SK-N-SH treated with all-trans-retinoic acid at 6 μM for 48 hours (cell line): Measurements from ENCODE around the gene FAM216A.

Experiments
- ARNTL ChIP-seq: fragments of 450-650 bp; formaldehyde crosslinking; IDR thresholded peaks from 2 replicates; pipeline ENCODE4 v1.5.0; 2020; ENCODE audit warnings: low read depth, mild to moderate bottlenecking, moderate library complexity, borderline replicate concordance
- BACH2 ChIP-seq: fragments of 250-450 bp; sonication (Bioruptor Pico); IDR thresholded peaks from 2 replicates; pipeline ENCODE4 v1.9.0; 2021; ENCODE audit warnings: mild to moderate bottlenecking, borderline replicate concordance
- PPARA ChIP-seq: fragments of 250-450 bp; sonication (Bioruptor Pico); IDR thresholded peaks from 2 replicates; pipeline ENCODE4 v1.5.0; 2020; ENCODE audit warnings: mild to moderate bottlenecking, borderline replicate concordance
- RARB ChIP-seq: fragments of 250-450 bp; sonication (Bioruptor Pico); IDR thresholded peaks from 2 replicates; pipeline ENCODE4 v1.8.0; 2021; ENCODE audit warnings: mild to moderate bottlenecking, moderate library complexity
- ZFP30 ChIP-seq: fragments of 450-650 bp; formaldehyde crosslinking; IDR thresholded peaks from 2 replicates; pipeline ENCODE4 v1.5.0; 2022; ENCODE audit warnings: mild to moderate bottlenecking, moderate library complexity
- TF ChIP-seq, protein P1 (sequence below): fragments of 250-450 bp; sonication (Bioruptor Pico); IDR thresholded peaks from 2 replicates; pipeline ENCODE4 v1.5.1; 2021; ENCODE audit warnings: mild to moderate bottlenecking, moderate library complexity
- TF ChIP-seq, protein P2 (sequence below): fragments of 250-450 bp; sonication (Bioruptor Pico); IDR thresholded peaks from 2 replicates; pipeline ENCODE4 v1.8.0; 2020; ENCODE audit warnings: mild to moderate bottlenecking, moderate library complexity, borderline replicate concordance

DNA sequence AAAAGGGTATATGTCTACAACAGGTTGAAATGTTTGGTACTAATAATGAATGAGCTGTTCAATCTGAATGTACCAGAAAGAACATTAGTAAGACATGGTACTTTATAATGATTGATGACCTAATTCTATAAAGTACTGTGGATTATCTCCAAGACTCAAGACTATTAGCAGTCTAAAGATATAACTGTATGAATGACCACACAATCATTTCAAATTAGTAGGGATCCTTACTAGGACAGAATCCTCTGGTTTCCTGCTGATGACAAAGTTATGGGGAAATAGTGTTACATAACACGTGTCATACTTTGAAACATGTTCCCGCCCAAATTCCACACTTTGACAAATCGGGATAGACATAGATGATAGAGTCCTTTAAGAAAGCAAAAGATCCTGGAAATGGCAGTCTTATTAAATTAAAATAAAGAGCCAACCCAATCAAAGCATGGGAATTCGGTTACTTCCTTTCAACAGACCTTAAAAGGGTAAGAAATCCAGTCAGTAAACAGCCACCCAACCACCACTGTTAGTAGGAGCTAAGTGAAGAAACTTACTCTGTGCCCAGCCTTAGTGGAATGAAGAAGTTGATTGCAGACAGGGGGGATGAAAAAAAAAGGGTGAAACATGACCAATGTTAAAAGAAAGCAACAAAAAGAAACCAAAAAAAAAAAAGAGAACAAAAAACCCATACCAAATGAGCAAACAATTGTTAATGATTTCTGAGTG, 30.5 kb downstream of the FAM216A start:
- TF ChIP-seq, protein P1, sequence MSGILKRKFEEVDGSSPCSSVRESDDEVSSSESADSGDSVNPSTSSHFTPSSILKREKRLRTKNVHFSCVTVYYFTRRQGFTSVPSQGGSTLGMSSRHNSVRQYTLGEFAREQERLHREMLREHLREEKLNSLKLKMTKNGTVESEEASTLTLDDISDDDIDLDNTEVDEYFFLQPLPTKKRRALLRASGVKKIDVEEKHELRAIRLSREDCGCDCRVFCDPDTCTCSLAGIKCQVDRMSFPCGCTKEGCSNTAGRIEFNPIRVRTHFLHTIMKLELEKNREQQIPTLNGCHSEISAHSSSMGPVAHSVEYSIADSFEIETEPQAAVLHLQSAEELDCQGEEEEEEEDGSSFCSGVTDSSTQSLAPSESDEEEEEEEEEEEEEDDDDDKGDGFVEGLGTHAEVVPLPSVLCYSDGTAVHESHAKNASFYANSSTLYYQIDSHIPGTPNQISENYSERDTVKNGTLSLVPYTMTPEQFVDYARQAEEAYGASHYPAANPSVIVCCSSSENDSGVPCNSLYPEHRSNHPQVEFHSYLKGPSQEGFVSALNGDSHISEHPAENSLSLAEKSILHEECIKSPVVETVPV (CRISPR knock-in tag) = no peak
- TF ChIP-seq ZFP30 (CRISPR knock-in tag) (no peak), BACH2 (CRISPR knock-in tag) (no peak), RARB (CRISPR knock-in tag) (no peak), ARNTL (CRISPR knock-in tag) (no peak), PPARA (CRISPR knock-in tag) (no peak)
- TF ChIP-seq, protein P2, sequence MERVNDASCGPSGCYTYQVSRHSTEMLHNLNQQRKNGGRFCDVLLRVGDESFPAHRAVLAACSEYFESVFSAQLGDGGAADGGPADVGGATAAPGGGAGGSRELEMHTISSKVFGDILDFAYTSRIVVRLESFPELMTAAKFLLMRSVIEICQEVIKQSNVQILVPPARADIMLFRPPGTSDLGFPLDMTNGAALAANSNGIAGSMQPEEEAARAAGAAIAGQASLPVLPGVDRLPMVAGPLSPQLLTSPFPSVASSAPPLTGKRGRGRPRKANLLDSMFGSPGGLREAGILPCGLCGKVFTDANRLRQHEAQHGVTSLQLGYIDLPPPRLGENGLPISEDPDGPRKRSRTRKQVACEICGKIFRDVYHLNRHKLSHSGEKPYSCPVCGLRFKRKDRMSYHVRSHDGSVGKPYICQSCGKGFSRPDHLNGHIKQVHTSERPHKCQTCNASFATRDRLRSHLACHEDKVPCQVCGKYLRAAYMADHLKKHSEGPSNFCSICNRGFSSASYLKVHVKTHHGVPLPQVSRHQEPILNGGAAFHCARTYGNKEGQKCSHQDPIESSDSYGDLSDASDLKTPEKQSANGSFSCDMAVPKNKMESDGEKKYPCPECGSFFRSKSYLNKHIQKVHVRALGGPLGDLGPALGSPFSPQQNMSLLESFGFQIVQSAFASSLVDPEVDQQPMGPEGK = no peak
